Fibroblast of the aortic adventitia (primary cell): ENCODE results near the gene NAV2. TPM values are rescaled to one million over a fixed set of nuclear protein-coding genes. Genes with fewer than 3 reads are reported as not detected.
"Not testable (repeated sequence)": the region's sequence is repeated elsewhere in the genome, so short reads cannot be mapped to it uniquely, and the experiment has no call there.

Experiments
- DNase-seq: peaks from one replicate; pipeline ENCODE4 v3.0.0-alpha.2; 2010; ENCODE audit warnings: low read depth
- H3K4me3 ChIP-seq: 2 replicates; pipeline ENCODE4 v1.5.1; 2011; ENCODE audit warnings: low read depth, mild to moderate bottlenecking, control low read depth, low read length, moderate library complexity
- CTCF ChIP-seq: IDR thresholded peaks from 2 replicates; pipeline ENCODE4 v1.5.1; 2011; ENCODE audit warnings: mild to moderate bottlenecking, low read length, control low read depth, inconsistent platforms; ENCODE audit not compliant: insufficient read depth
- total RNA-seq: library from RNA; depleted of rRNA; stranded (reverse); fragments of >200 nt; gene quantifications from 2 replicates; pipeline ENCODE4 v1.2.3, GENCODE V29; 2012; ENCODE audit warnings: low replicate concordance

Gene NAV2
- total RNA-seq, 1 donor, result 44.6 TPM

- DNase-seq, result no peak
- H3K4me3 ChIP-seq, result no peak overlapping the region
- no peak for TF ChIP-seq CTCF
Measured at GRCh38 chr11:19891022-19891421, 178.4 kb downstream of the NAV2 start.

GRCh38 chr11:19892387-19892786 is 179.8 kb downstream of the NAV2 start:
- DNase-seq, result no peak
- TF ChIP-seq CTCF, result no peak
- H3K4me3 ChIP-seq, result no peak overlapping the region

- H3K4me3 ChIP-seq, result no peak overlapping the region
- no peak for TF ChIP-seq CTCF
- DNase-seq, result peak; percentile 74
Measured at GRCh38 chr11:19892876-19893275, 180.2 kb downstream of the NAV2 start.

- H3K4me3 ChIP-seq, result no peak overlapping the region
- no peak for TF ChIP-seq CTCF
- no peak for DNase-seq
Measured at GRCh38 chr11:19894404-19894803, 181.8 kb downstream of the NAV2 start.

GRCh38 chr11:19895037-19895436 is 182.4 kb downstream of the NAV2 start:
- not testable (repeated sequence) for H3K4me3 ChIP-seq, DNase-seq

GRCh38 chr11:19895776-19896175 is 183.1 kb downstream of the NAV2 start:
- TF ChIP-seq CTCF, result no peak
- H3K4me3 ChIP-seq, result no peak overlapping the region
- no peak for DNase-seq

GRCh38 chr11:19903620-19904069 is 191.0 kb downstream of the NAV2 start:
- no peak overlapping the region for H3K4me3 ChIP-seq
- TF ChIP-seq CTCF, result peak; percentile 88
- DNase-seq, result peak; percentile 90
